ENCODE results near the gene DDX56. TPM values are rescaled to one million over a fixed set of nuclear protein-coding genes. Genes with fewer than 3 reads are reported as not detected.

DDX56 gene
- total and polyA plus RNA-seq, 2 of the 13 experiments (the other 11 are each of a cell fraction or from before 2014, with no cell fraction given) = 82.6 to 120 TPM

GRCh38 chr7:44606341-44607140 lies 32.8 kb upstream of the DDX56 start, which contains the start of gene OGDH (continued):
- TF ChIP-seq ZNF75D (CRISPR knock-in tag; IDR thresholded peaks at IDR 0.05; ENCODE audit: borderline replicate concordance) = no peak
- TF ChIP-seq PHF8 (CRISPR knock-in tag; IDR thresholded peaks at IDR 0.05) = peak; percentile 97
- TF ChIP-seq ZMYM4 (CRISPR knock-in tag; IDR thresholded peaks at IDR 0.05) = peak; percentile 76
- TF ChIP-seq ZNF263 (CRISPR knock-in tag; IDR thresholded peaks at IDR 0.05) = no peak
- no peak; the same call in 1 of the 2 replicates for TF ChIP-seq ZBTB26 (CRISPR knock-in tag; IDR thresholded peaks at IDR 0.05; ENCODE audit: borderline replicate concordance)
- no peak for TF ChIP-seq AHR (CRISPR knock-in tag; IDR thresholded peaks at IDR 0.05)
- peak; percentile 57; the same call in 1 of the 2 replicates for TF ChIP-seq SMARCC2 (IDR thresholded peaks at IDR 0.05)
- TF ChIP-seq XBP1 (CRISPR knock-in tag; IDR thresholded peaks at IDR 0.05) = no peak
- TF ChIP-seq SMAD9 (CRISPR knock-in tag; IDR thresholded peaks at IDR 0.05) = no peak
- peak; percentile 79 for TF ChIP-seq KDM5B (CRISPR knock-in tag; IDR thresholded peaks at IDR 0.05; ENCODE audit: borderline replicate concordance)
- TF ChIP-seq ZNF234 (CRISPR knock-in tag; conservative IDR thresholded peaks at IDR 0.05) = no peak; the same call in 1 of the 2 replicates
- TF ChIP-seq, protein P1, sequence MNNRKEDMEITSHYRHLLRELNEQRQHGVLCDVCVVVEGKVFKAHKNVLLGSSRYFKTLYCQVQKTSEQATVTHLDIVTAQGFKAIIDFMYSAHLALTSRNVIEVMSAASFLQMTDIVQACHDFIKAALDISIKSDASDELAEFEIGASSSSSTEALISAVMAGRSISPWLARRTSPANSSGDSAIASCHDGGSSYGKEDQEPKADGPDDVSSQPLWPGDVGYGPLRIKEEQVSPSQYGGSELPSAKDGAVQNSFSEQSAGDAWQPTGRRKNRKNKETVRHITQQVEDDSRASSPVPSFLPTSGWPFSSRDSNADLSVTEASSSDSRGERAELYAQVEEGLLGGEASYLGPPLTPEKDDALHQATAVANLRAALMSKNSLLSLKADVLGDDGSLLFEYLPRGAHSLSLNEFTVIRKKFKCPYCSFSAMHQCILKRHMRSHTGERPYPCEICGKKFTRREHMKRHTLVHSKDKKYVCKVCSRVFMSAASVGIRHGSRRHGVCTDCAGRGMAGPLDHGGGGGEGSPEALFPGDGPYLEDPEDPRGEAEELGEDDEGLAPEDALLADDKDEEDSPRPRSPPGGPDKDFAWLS (CRISPR knock-in tag; IDR thresholded peaks at IDR 0.05; ENCODE audit: borderline replicate concordance) = no peak
- peak; percentile 49; the same call in 1 of the 2 replicates for TF ChIP-seq RXRB (CRISPR knock-in tag; IDR thresholded peaks at IDR 0.05; ENCODE audit: borderline replicate concordance)
- TF ChIP-seq ZFYVE20 (CRISPR knock-in tag; IDR thresholded peaks at IDR 0.05; ENCODE audit: borderline replicate concordance, low read depth) = no peak
- TF ChIP-seq, protein P2, sequence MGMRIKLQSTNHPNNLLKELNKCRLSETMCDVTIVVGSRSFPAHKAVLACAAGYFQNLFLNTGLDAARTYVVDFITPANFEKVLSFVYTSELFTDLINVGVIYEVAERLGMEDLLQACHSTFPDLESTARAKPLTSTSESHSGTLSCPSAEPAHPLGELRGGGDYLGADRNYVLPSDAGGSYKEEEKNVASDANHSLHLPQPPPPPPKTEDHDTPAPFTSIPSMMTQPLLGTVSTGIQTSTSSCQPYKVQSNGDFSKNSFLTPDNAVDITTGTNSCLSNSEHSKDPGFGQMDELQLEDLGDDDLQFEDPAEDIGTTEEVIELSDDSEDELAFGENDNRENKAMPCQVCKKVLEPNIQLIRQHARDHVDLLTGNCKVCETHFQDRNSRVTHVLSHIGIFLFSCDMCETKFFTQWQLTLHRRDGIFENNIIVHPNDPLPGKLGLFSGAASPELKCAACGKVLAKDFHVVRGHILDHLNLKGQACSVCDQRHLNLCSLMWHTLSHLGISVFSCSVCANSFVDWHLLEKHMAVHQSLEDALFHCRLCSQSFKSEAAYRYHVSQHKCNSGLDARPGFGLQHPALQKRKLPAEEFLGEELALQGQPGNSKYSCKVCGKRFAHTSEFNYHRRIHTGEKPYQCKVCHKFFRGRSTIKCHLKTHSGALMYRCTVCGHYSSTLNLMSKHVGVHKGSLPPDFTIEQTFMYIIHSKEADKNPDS (CRISPR knock-in tag; IDR thresholded peaks at IDR 0.05) = no peak
- no peak for TF ChIP-seq ZNF782 (CRISPR knock-in tag; IDR thresholded peaks at IDR 0.05; ENCODE audit: borderline replicate concordance)
- TF ChIP-seq RFX5 (IDR thresholded peaks at IDR 0.05; ENCODE audit: low read depth, low read length) = peak; percentile 84
- TF ChIP-seq ZNF460 (CRISPR knock-in tag; IDR thresholded peaks at IDR 0.05; ENCODE audit: borderline replicate concordance) = no peak; the same call in 1 of the 2 replicates
- TF ChIP-seq RBFOX2 (IDR thresholded peaks at IDR 0.05; ENCODE audit: low read depth, low read length) = peak; percentile 99
- TF ChIP-seq ATAD3A (CRISPR knock-in tag; IDR thresholded peaks at IDR 0.05) = no peak
- TF ChIP-seq ZSCAN25 (CRISPR knock-in tag; IDR thresholded peaks at IDR 0.05) = no peak; the same call in 1 of the 2 replicates
- no peak for TF ChIP-seq NFIC (IDR thresholded peaks at IDR 0.05; ENCODE audit: low read length)
- 0 out of 2 replicates have a peak, but pooled peaks have one; percentile 52 for TF ChIP-seq ZNF724P (CRISPR knock-in tag; IDR thresholded peaks at IDR 0.05; ENCODE audit: borderline replicate concordance)
- TF ChIP-seq PAWR (CRISPR knock-in tag; IDR thresholded peaks at IDR 0.05; ENCODE audit: borderline replicate concordance) = no peak

All from HepG2 (cell line).